ENCODE results near the gene USP31. TPM values are rescaled to one million over a fixed set of nuclear protein-coding genes. Genes with fewer than 3 reads are reported as not detected.

The USP31 gene
- total RNA-seq, 2 experiments from 2014 or later: 1.6 to 1.7 TPM

DNA sequence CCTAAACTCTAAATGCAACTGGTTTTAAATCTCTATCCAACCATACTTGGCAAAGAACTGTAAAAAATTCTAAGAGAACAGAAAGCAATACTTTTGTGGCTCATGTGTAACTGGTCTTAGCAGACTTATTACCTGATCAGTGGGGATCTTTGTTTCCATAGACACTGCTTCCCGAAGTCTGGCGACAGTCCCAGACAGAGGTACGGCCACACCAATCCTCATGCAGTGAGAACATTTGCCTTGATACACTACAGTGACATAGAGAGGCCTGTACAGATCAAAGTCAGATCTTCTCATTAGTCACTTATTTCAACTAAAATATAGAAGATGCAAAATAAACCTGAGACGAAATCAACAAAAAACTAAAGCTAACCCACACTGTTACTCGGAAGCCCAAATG, 43.9 kb downstream of the USP31 start:
- Mint-ChIP-seq H3K27ac (no peak overlapping the region), H3K9me3 (no peaks in the 10 kb centered on the region), H3K4me3 (no peak overlapping the region), H3K27me3 (no peaks in the 10 kb centered on the region), H3K4me1 (ENCODE audit: low read depth) (no peaks in the 10 kb centered on the region), H3K36me3 (ENCODE audit: low read depth) (peaks cover 46% of the 10 kb centered on the region)
- TF ChIP-seq, protein P1, sequence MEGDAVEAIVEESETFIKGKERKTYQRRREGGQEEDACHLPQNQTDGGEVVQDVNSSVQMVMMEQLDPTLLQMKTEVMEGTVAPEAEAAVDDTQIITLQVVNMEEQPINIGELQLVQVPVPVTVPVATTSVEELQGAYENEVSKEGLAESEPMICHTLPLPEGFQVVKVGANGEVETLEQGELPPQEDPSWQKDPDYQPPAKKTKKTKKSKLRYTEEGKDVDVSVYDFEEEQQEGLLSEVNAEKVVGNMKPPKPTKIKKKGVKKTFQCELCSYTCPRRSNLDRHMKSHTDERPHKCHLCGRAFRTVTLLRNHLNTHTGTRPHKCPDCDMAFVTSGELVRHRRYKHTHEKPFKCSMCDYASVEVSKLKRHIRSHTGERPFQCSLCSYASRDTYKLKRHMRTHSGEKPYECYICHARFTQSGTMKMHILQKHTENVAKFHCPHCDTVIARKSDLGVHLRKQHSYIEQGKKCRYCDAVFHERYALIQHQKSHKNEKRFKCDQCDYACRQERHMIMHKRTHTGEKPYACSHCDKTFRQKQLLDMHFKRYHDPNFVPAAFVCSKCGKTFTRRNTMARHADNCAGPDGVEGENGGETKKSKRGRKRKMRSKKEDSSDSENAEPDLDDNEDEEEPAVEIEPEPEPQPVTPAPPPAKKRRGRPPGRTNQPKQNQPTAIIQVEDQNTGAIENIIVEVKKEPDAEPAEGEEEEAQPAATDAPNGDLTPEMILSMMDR (IDR thresholded peaks at IDR 0.05): no peak
- ATAC-seq (ENCODE audit: poor library complexity): no peak
- Histone ChIP-seq H3K27me3 (ENCODE audit: control insufficient read depth in 1 of 2, insufficient read depth in 2 of 2, low read length in 2 of 2) (no peaks in the 10 kb centered on the region), H3K4me1 (ENCODE audit: insufficient read depth, low read length) (no peaks in the 10 kb centered on the region), H3K4me3 (ENCODE audit: low read length) (no peak overlapping the region), H3K27ac (ENCODE audit: low read depth in 1 of 2, low read length in 2 of 2) (no peak overlapping the region), H3K36me3 (ENCODE audit: insufficient read depth, low read length) (peaks cover 10% of the 10 kb centered on the region), H3K9me3 (ENCODE audit: control insufficient read depth in 1 of 2, insufficient read depth in 1 of 2, low read length in 2 of 2) (no peaks in the 10 kb centered on the region)
- POLR2A ChIA-PET: no interaction called here
- CTCF ChIA-PET: no interaction called here
- intact Hi-C loops (cut with DNase I, micrococcal nuclease): no loop called here
- no peak for DNase-seq

- intact Hi-C loops (cut with DNase I, micrococcal nuclease): no loop called here
- TF ChIP-seq, protein P1 (IDR thresholded peaks at IDR 0.05): no peak
- no peak for DNase-seq
- no peak for ATAC-seq (ENCODE audit: poor library complexity)
- Histone ChIP-seq H3K4me3 (ENCODE audit: low read length) (no peak overlapping the region), H3K27me3 (ENCODE audit: control insufficient read depth in 1 of 2, insufficient read depth in 2 of 2, low read length in 2 of 2) (no peaks in the 10 kb centered on the region), H3K9me3 (ENCODE audit: control insufficient read depth in 1 of 2, insufficient read depth in 1 of 2, low read length in 2 of 2) (no peaks in the 10 kb centered on the region), H3K27ac (ENCODE audit: low read depth in 1 of 2, low read length in 2 of 2) (no peak overlapping the region), H3K36me3 (ENCODE audit: insufficient read depth, low read length) (peaks cover 10% of the 10 kb centered on the region), H3K4me1 (ENCODE audit: insufficient read depth, low read length) (no peaks in the 10 kb centered on the region)
- Mint-ChIP-seq H3K9me3 (no peaks in the 10 kb centered on the region), H3K36me3 (ENCODE audit: low read depth) (peaks cover 53% of the 10 kb centered on the region), H3K4me3 (no peak overlapping the region), H3K4me1 (ENCODE audit: low read depth) (no peaks in the 10 kb centered on the region), H3K27me3 (no peaks in the 10 kb centered on the region), H3K27ac (no peak overlapping the region)
- CTCF ChIA-PET: no interaction called here
- POLR2A ChIA-PET: no interaction called here
Measured at GRCh38 chr16:23104032-23104955, 45.0 kb downstream of the USP31 start.

DNA sequence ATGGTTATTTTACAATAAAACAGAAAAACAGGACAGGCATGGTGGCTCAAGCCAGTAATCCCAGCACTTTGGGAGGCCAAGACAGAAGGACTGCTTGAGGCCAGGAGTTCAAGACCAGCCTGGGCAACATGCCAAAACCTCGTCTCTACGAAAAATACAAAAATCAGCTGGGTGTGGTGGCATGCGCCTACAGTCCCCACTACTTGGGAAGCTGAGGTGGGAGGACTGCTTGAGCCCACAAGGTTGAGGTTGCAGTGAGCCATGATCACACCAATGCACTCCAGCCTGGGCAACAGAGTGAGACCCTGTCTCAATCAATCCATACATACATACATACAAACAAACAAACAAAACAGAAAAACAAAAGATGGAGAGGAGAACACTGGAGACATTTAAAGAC, 45.6 kb downstream of the USP31 start:
- H3K36me3 Mint-ChIP-seq (ENCODE audit: low read depth): peaks cover 53% of the 10 kb centered on the region
- no peaks in the 10 kb centered on the region for H3K27me3 Mint-ChIP-seq
- Histone ChIP-seq H3K9me3 (ENCODE audit: control insufficient read depth in 1 of 2, insufficient read depth in 1 of 2, low read length in 2 of 2) (no peaks in the 10 kb centered on the region), H3K27me3 (ENCODE audit: control insufficient read depth in 1 of 2, insufficient read depth in 2 of 2, low read length in 2 of 2) (no peaks in the 10 kb centered on the region), H3K27ac (ENCODE audit: low read depth in 1 of 2, low read length in 2 of 2) (no peak overlapping the region), H3K4me1 (ENCODE audit: insufficient read depth, low read length) (no peaks in the 10 kb centered on the region), H3K36me3 (ENCODE audit: insufficient read depth, low read length) (peaks cover 10% of the 10 kb centered on the region), H3K4me3 (ENCODE audit: low read length) (no peak overlapping the region)
- ChIA-PET CTCF (no interaction called here), POLR2A (no interaction called here)
- no peaks in the 10 kb centered on the region for H3K4me1 Mint-ChIP-seq (ENCODE audit: low read depth)
- DNase-seq (no peak), ATAC-seq (ENCODE audit: poor library complexity) (no peak)
- no peak overlapping the region for H3K4me3 Mint-ChIP-seq
- no peak overlapping the region for H3K27ac Mint-ChIP-seq
- TF ChIP-seq, protein P1 (IDR thresholded peaks at IDR 0.05): no peak
- H3K9me3 Mint-ChIP-seq: no peaks in the 10 kb centered on the region
- intact Hi-C loops (cut with DNase I, micrococcal nuclease): no loop called here

Data from CD4-positive, alpha-beta T cell (primary cell).